H9 (cell line): ENCODE results near the gene UGT1A8. TPM values are rescaled to one million over a fixed set of nuclear protein-coding genes. Genes with fewer than 3 reads are reported as not detected.

Experiments used
- DNase-seq: peaks from one replicate; pipeline ENCODE4 v3.0.0-alpha.2; 2017
- H2AFZ ChIP-seq: one replicate; pipeline ENCODE4 v1.6.1; 2013; ENCODE audit warnings: mild to moderate bottlenecking, low read length, control low read depth, moderate library complexity
- H2AK5ac ChIP-seq: 2 replicates; pipeline ENCODE4 v1.6.1; 2013; ENCODE audit warnings: low read length, control low read depth, mixed read lengths; ENCODE audit not compliant: insufficient read length
- H2BK120ac ChIP-seq: one replicate; pipeline ENCODE4 v1.6.1; 2013; ENCODE audit warnings: low read depth, mild to moderate bottlenecking, low read length, control low read depth, inconsistent platforms; ENCODE audit not compliant: poor library complexity, severe bottlenecking
- H2BK12ac ChIP-seq: 2 replicates; pipeline ENCODE4 v1.6.1; 2013; ENCODE audit warnings: low read length, control low read depth, mixed read lengths, low read depth; ENCODE audit not compliant: insufficient read length
- H2BK15ac ChIP-seq: 2 replicates; pipeline ENCODE4 v1.6.1; 2013; ENCODE audit warnings: low read depth, low read length, control low read depth
- H2BK20ac ChIP-seq: one replicate; pipeline ENCODE4 v1.6.1; 2013; ENCODE audit warnings: low read depth, mild to moderate bottlenecking, low read length, control low read depth, inconsistent platforms; ENCODE audit not compliant: poor library complexity, severe bottlenecking
- H2BK5ac ChIP-seq: 2 replicates; pipeline ENCODE4 v1.6.1; 2013; ENCODE audit warnings: low read length, control low read depth, mixed read lengths; ENCODE audit not compliant: insufficient read length
- H3K14ac ChIP-seq: 2 replicates; pipeline ENCODE4 v1.6.1; 2013; ENCODE audit warnings: low read length, control low read depth; ENCODE audit not compliant: insufficient read depth
- H3K18ac ChIP-seq: 2 replicates; pipeline ENCODE4 v1.6.1; 2013; ENCODE audit warnings: low read depth, mild to moderate bottlenecking, mixed read lengths, low read length, control low read depth; ENCODE audit not compliant: insufficient read length
- H3K23ac ChIP-seq: 2 replicates; pipeline ENCODE4 v1.6.1; 2013; ENCODE audit warnings: low read length, control low read depth, mixed read lengths, low read depth; ENCODE audit not compliant: insufficient read length
- H3K23me2 ChIP-seq: 2 replicates; pipeline ENCODE4 v1.6.1; 2013; ENCODE audit warnings: low read depth, mild to moderate bottlenecking, mixed read lengths, low read length, control low read depth; ENCODE audit not compliant: insufficient read length, poor library complexity, severe bottlenecking
- H3K27ac ChIP-seq: 2 replicates; pipeline ENCODE4 v1.5.1; 2013; ENCODE audit warnings: low read length, control low read depth, mixed read lengths, low read depth; ENCODE audit not compliant: insufficient read length
- H3K27me3 ChIP-seq: 2 replicates; pipeline ENCODE4 v1.6.1; 2013; ENCODE audit warnings: low read length, control low read depth, inconsistent platforms; ENCODE audit not compliant: insufficient read depth
- H3K4ac ChIP-seq: 2 replicates; pipeline ENCODE4 v1.6.1; 2013; ENCODE audit warnings: low read depth, mild to moderate bottlenecking, control low read depth, inconsistent platforms, low read length, moderate library complexity
- H3K4me1 ChIP-seq: 2 replicates; pipeline ENCODE4 v1.6.1; 2013; ENCODE audit warnings: low read length, control low read depth, inconsistent platforms; ENCODE audit not compliant: insufficient read depth
- H3K4me2 ChIP-seq: 2 replicates; pipeline ENCODE4 v1.6.1; 2013; ENCODE audit warnings: low read length, control low read depth, mixed read lengths; ENCODE audit not compliant: insufficient read length, insufficient read depth
- H3K56ac ChIP-seq: 2 replicates; pipeline ENCODE4 v1.6.1; 2013; ENCODE audit warnings: low read depth, mild to moderate bottlenecking, mixed read lengths, low read length, control low read depth; ENCODE audit not compliant: insufficient read length
- H3K79me1 ChIP-seq: 2 replicates; pipeline ENCODE4 v1.6.1; 2013; ENCODE audit warnings: low read depth, mild to moderate bottlenecking, moderate library complexity, low read length, control low read depth, inconsistent platforms; ENCODE audit not compliant: insufficient read depth, poor library complexity, severe bottlenecking
- H3K79me2 ChIP-seq: 2 replicates; pipeline ENCODE4 v1.6.1; 2013; ENCODE audit warnings: low read length, control low read depth, inconsistent platforms; ENCODE audit not compliant: insufficient read depth
- H3K9ac ChIP-seq: 2 replicates; pipeline ENCODE4 v1.6.1; 2013; ENCODE audit warnings: low read length, control low read depth, mixed read lengths; ENCODE audit not compliant: insufficient read length; ENCODE audit errors: extremely low read depth
- H3K9me3 ChIP-seq: one replicate; pipeline ENCODE4 v1.6.1; 2013; ENCODE audit warnings: low read depth, low read length, inconsistent platforms; ENCODE audit not compliant: control insufficient read depth
- H3T11ph ChIP-seq: one replicate; pipeline ENCODE4 v1.6.1; 2013; ENCODE audit warnings: mild to moderate bottlenecking, low read length, control low read depth, inconsistent platforms
- H4K20me1 ChIP-seq: one replicate; pipeline ENCODE4 v1.6.1; 2013; ENCODE audit not compliant: control insufficient read depth, insufficient read length, insufficient read depth
- H4K5ac ChIP-seq: 2 replicates; pipeline ENCODE4 v1.6.1; 2013; ENCODE audit warnings: low read depth, mild to moderate bottlenecking, mixed read lengths, low read length, control low read depth; ENCODE audit not compliant: insufficient read length
- H4K8ac ChIP-seq: replicated peaks from 2 replicates; pipeline ENCODE4 v1.6.1; 2013; ENCODE audit warnings: low read length, control low read depth, mixed read lengths, low read depth; ENCODE audit not compliant: insufficient read length
- H4K91ac ChIP-seq: 2 replicates; pipeline ENCODE4 v1.6.1; 2013; ENCODE audit warnings: low read depth, mild to moderate bottlenecking, moderate library complexity, mixed read lengths, low read length, control low read depth; ENCODE audit not compliant: insufficient read length
- H3K27ac Mint-ChIP-seq, 3 experiments: 2 replicates in 2 of 3; 3 replicates in 1 of 3; pipeline ENCODE4 v1.8.0; 2020 to 2021; ENCODE audit warnings: mixed read lengths in 3 of 3, mild to moderate bottlenecking in 1 of 3, moderate library complexity in 1 of 3
- H3K27me3 Mint-ChIP-seq: 2 replicates; pipeline ENCODE4 v1.8.0; 2021; ENCODE audit warnings: low read depth, mild to moderate bottlenecking, moderate library complexity, mixed read lengths
- H3K36me3 Mint-ChIP-seq, 3 experiments: 2 replicates in 2 of 3; 3 replicates in 1 of 3; pipeline ENCODE4 v1.8.0; 2020 to 2021; ENCODE audit warnings: low read depth in 3 of 3, mixed read lengths in 3 of 3; ENCODE audit not compliant: insufficient read depth in 1 of 3
- H3K4me1 Mint-ChIP-seq, 2 experiments: 2 replicates each; pipeline ENCODE4 v1.8.0; 2020; ENCODE audit warnings: mixed read lengths in 2 of 2
- H3K4me3 Mint-ChIP-seq, 2 experiments: 2 replicates in 1 of 2; 3 replicates in 1 of 2; pipeline ENCODE4 v1.8.0; 2020 to 2021; ENCODE audit warnings: mild to moderate bottlenecking in 2 of 2, mixed read lengths in 2 of 2, moderate library complexity in 1 of 2
- H3K9me3 Mint-ChIP-seq, 2 experiments: 2 replicates in 1 of 2; 3 replicates in 1 of 2; pipeline ENCODE4 v1.8.0; 2020; ENCODE audit warnings: mild to moderate bottlenecking in 2 of 2, mixed read lengths in 2 of 2, moderate library complexity in 1 of 2
- WGBS: extraction: QIAGEN DNeasy Blood & Tissue Kit; methylation state at CpG from one replicate; pipeline ENCODE4 v1.1.7; 2013; ENCODE audit warnings: missing lambda C conversion rate, low lambda C conversion rate, mixed read lengths; ENCODE audit not compliant: insufficient read length; ENCODE audit errors: extremely low coverage; 5-methylcytosine and 5-hydroxymethylcytosine counted together
- total RNA-seq: library from RNA; stranded (reverse); gene quantifications from 2 replicates; pipeline ENCODE4 v1.2.1, GENCODE V29; 2021
- TF ChIP-seq, protein P1 (sequence below): fragments of 200-600 bp; sonication (generic); conservative IDR thresholded peaks from 3 replicates; pipeline ENCODE4 v1.8.0; 2021; ENCODE audit warnings: antibody characterized with exemption, mild to moderate bottlenecking

Gene UGT1A8
- total RNA-seq, 1 experiment from 2014 or later: not detected

DNA sequence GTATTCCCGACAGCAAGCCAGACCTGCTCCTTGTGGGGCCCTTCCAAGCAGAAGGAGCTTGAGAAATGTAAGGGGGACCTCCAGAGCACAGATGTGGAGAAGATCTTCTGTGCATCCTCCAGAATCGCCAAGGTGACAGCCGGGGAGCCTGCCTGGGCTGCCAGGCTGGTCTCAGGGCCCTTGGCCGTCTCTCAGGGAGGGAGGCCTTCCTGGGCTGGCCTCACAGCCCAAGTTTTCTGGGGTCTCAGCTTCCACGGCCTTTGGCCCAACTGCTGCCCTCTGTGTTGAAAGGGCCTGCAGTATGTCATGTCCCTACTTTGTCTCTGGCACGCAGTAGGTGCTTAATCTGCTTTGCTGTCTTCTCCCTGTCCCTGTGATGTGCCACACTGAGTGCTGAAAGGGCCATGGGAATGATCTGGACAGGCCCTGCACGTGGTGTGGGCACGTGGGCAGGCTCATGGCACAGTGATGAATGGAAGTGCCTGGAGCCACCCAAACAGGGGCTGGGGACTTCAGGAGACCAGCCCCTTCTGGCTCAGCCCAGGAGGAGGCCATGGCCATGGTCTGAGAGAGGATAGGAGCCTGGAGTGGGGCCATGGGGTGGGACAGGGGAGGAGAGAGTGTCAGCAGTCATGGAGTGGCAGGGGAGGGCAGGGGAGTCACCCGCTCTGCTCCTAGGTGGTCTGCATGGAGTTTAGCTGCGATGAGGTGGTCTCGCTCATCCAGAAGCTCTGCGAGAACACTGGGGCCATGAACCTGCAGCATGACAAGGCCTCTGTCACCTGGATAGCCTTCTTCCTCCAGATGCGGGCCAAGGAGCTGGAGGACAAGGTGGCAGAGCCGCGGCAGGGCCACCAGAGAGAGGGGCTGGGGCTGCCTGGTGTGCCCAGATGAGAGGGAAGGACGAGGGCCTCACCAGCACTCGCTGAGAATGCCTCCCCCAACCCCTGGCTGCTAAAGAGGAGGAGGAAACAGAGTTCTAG is 201.5 kb downstream of the UGT1A8 start:
- Histone ChIP-seq H3K79me1 (no peaks in the 10 kb centered on the region), H3K27me3 (no peaks in the 10 kb centered on the region), H4K8ac (no peak overlapping the region), H3K14ac (no peak overlapping the region; the same call in 1 of the 2 replicates), H2AFZ (no peak overlapping the region), H3K79me2 (no peaks in the 10 kb centered on the region), H3K18ac (no peak overlapping the region), H3K23ac (no peak overlapping the region), H3T11ph (no peak overlapping the region), H4K20me1 (no peaks in the 10 kb centered on the region), H3K4me1 (no peaks in the 10 kb centered on the region), H3K23me2 (no peaks in the 10 kb centered on the region), H3K4ac (no peak overlapping the region), H3K27ac (no peak overlapping the region), H4K91ac (no peak overlapping the region), H3K4me2 (no peak overlapping the region), H2BK12ac (no peak overlapping the region), H4K5ac (no peak overlapping the region), H2AK5ac (no peak overlapping the region), H3K56ac (no peak overlapping the region), H2BK15ac (no peak overlapping the region), H3K9me3 (no peaks in the 10 kb centered on the region), H2BK120ac (no peak overlapping the region), H3K9ac (no peak overlapping the region), H2BK20ac (no peak overlapping the region), H2BK5ac (no peak overlapping the region)
- Mint-ChIP-seq H3K4me3 (no peak overlapping the region), H3K27me3 (peaks cover 1% of the 10 kb centered on the region; the same call in 1 of the 2 replicates), H3K9me3 (no peaks in the 10 kb centered on the region; a peak in 1 of 5 replicates), H3K36me3 (no peaks in the 10 kb centered on the region), H3K4me1 (no peaks in the 10 kb centered on the region), H3K27ac (no peak overlapping the region)
- TF ChIP-seq, protein P1, sequence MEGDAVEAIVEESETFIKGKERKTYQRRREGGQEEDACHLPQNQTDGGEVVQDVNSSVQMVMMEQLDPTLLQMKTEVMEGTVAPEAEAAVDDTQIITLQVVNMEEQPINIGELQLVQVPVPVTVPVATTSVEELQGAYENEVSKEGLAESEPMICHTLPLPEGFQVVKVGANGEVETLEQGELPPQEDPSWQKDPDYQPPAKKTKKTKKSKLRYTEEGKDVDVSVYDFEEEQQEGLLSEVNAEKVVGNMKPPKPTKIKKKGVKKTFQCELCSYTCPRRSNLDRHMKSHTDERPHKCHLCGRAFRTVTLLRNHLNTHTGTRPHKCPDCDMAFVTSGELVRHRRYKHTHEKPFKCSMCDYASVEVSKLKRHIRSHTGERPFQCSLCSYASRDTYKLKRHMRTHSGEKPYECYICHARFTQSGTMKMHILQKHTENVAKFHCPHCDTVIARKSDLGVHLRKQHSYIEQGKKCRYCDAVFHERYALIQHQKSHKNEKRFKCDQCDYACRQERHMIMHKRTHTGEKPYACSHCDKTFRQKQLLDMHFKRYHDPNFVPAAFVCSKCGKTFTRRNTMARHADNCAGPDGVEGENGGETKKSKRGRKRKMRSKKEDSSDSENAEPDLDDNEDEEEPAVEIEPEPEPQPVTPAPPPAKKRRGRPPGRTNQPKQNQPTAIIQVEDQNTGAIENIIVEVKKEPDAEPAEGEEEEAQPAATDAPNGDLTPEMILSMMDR: no peak
- WGBS: no CpG with 5 or more reads among the region's 17 CpGs
- DNase-seq: no peak
